HepG2 (cell line): ENCODE data around the gene PTRHD1. TPM values are rescaled to one million over a fixed set of nuclear protein-coding genes. Genes with fewer than 3 reads are reported as not detected.

ENCODE experiments used
- ARNTL ChIP-seq: sonication (generic); formaldehyde crosslinking; IDR thresholded peaks from 2 replicates; pipeline ENCODE4 v1.4.0; 2020; ENCODE audit warnings: mild to moderate bottlenecking, missing genetic modification reagents
- CTCF ChIP-seq: sonication (generic); formaldehyde crosslinking; IDR thresholded peaks from 2 replicates; pipeline ENCODE4 v1.5.0; 2020; ENCODE audit warnings: mild to moderate bottlenecking, missing genetic modification reagents, moderate library complexity
- NAIF1 ChIP-seq: sonication (generic); formaldehyde crosslinking; IDR thresholded peaks from 2 replicates; pipeline ENCODE4 v1.5.0; 2020; ENCODE audit warnings: mild to moderate bottlenecking, missing genetic modification reagents, borderline replicate concordance
- NR2F6 ChIP-seq, 2 experiments: IDR thresholded peaks; 2 replicates each; pipeline ENCODE4 v1.6.1; 2016; ENCODE audit warnings: antibody characterized with exemption in 1 of 2, mild to moderate bottlenecking in 1 of 2
- PCBP1 ChIP-seq: fragments of 200-400 bp; formaldehyde crosslinking; IDR thresholded peaks from 2 replicates; pipeline ENCODE4 v1.6.1; 2017; ENCODE audit warnings: mild to moderate bottlenecking, low read depth, low read length, borderline replicate concordance
- ZFY ChIP-seq: sonication (generic); formaldehyde crosslinking; IDR thresholded peaks from 2 replicates; pipeline ENCODE4 v1.4.0; 2020; ENCODE audit warnings: missing genetic modification reagents
- ZMYM4 ChIP-seq: sonication (generic); formaldehyde crosslinking; IDR thresholded peaks from 2 replicates; pipeline ENCODE4 v1.8.1; 2023; ENCODE audit warnings: mild to moderate bottlenecking, missing genetic modification reagents
- ZNF138 ChIP-seq: sonication (generic); formaldehyde crosslinking; IDR thresholded peaks from 2 replicates; pipeline ENCODE4 v1.5.0; 2020; ENCODE audit warnings: mild to moderate bottlenecking, low read depth, missing genetic modification reagents
- ZNF264 ChIP-seq: sonication (generic); formaldehyde crosslinking; IDR thresholded peaks from 2 replicates; pipeline ENCODE4 v1.4.0; 2020; ENCODE audit warnings: missing genetic modification reagents
- ZNF292 ChIP-seq: sonication (generic); formaldehyde crosslinking; IDR thresholded peaks from 2 replicates; pipeline ENCODE4 v1.8.1; 2022; ENCODE audit warnings: mild to moderate bottlenecking, low read depth, missing genetic modification reagents, borderline replicate concordance
- ZNF33B ChIP-seq: sonication (generic); formaldehyde crosslinking; IDR thresholded peaks from 2 replicates; pipeline ENCODE4 v1.5.1; 2020; ENCODE audit warnings: mild to moderate bottlenecking, missing genetic modification reagents
- ZNF484 ChIP-seq: sonication (generic); formaldehyde crosslinking; IDR thresholded peaks from 2 replicates; pipeline ENCODE4 v1.5.1; 2020; ENCODE audit warnings: mild to moderate bottlenecking, low read depth, missing genetic modification reagents, borderline replicate concordance
- ZNF577 ChIP-seq: sonication (generic); formaldehyde crosslinking; IDR thresholded peaks from 2 replicates; pipeline ENCODE4 v1.4.0; 2020; ENCODE audit warnings: mild to moderate bottlenecking, low read depth, missing genetic modification reagents, borderline replicate concordance
- polyA plus RNA-seq, 8 experiments: library from polyadenylated mRNA; depleted of rRNA in 3 of 8; stranded (reverse) in 7 of 8; unstranded in 1 of 8; fragments of >200 nt; fragmentation: Illumina TruSeq in 4 of 8; extraction: Trizol in 4 of 8; gene quantifications; 2 replicates each; pipeline versions ENCODE4 v1.2.1 to v1.2.3, GENCODE V29; 2011 to 2016; ENCODE audit warnings: low read depth in 4 of 8, missing spikeins in 1 of 8, mixed read lengths in 1 of 8; ENCODE audit not compliant: insufficient read depth in 1 of 8
- total RNA-seq, 5 experiments: library from RNA; depleted of rRNA; stranded (reverse); fragments of >200 nt; fragmentation: Illumina TruSeq; extraction: Trizol; gene quantifications; 2 replicates each; pipeline ENCODE4 v1.2.3, GENCODE V29; 2016; ENCODE audit warnings: low read depth in 1 of 5
- TF ChIP-seq, protein P1 (sequence below): sonication (generic); formaldehyde crosslinking; IDR thresholded peaks from 2 replicates; pipeline ENCODE4 v1.5.0; 2020; ENCODE audit warnings: missing genetic modification reagents, mild to moderate bottlenecking, borderline replicate concordance
- TF ChIP-seq, protein P2 (sequence below): sonication (generic); formaldehyde crosslinking; IDR thresholded peaks from 2 replicates; pipeline ENCODE4 v1.4.0; 2020; ENCODE audit warnings: missing genetic modification reagents, borderline replicate concordance
- TF ChIP-seq, protein P3 (sequence below), 2 experiments: sonication (generic) in 1 of 2; formaldehyde crosslinking in 1 of 2; IDR thresholded peaks; 2 replicates each; pipeline versions ENCODE4 v1.4.0 to v1.6.1; 2018 to 2020; ENCODE audit warnings: missing genetic modification reagents in 2 of 2, borderline replicate concordance in 1 of 2, low read depth in 1 of 2, mild to moderate bottlenecking in 1 of 2, missing biosample characterization in 1 of 2
- TF ChIP-seq, protein P4 (sequence below): sonication (generic); formaldehyde crosslinking; IDR thresholded peaks from 2 replicates; pipeline ENCODE4 v1.8.1; 2023; ENCODE audit warnings: mild to moderate bottlenecking, inconsistent platforms, moderate library complexity, missing genetic modification reagents, borderline replicate concordance

The PTRHD1 gene
- total and polyA plus RNA-seq, 2 of the 13 experiments (the other 11 are each of a cell fraction or from before 2014, with no cell fraction given) = 72.6 to 90.8 TPM

GRCh38 chr2:24827321-24828237 is 34.4 kb upstream of the PTRHD1 start (continued):
- TF ChIP-seq, protein P1, sequence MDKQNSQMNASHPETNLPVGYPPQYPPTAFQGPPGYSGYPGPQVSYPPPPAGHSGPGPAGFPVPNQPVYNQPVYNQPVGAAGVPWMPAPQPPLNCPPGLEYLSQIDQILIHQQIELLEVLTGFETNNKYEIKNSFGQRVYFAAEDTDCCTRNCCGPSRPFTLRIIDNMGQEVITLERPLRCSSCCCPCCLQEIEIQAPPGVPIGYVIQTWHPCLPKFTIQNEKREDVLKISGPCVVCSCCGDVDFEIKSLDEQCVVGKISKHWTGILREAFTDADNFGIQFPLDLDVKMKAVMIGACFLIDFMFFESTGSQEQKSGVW (CRISPR knock-in tag) = no peak
- no peak for TF ChIP-seq NAIF1 (CRISPR knock-in tag)
- peak; percentile 47; the same call in 1 of the 2 replicates for TF ChIP-seq ZNF138
- no peak; the same call in 1 of the 2 replicates for TF ChIP-seq ARNTL (CRISPR knock-in tag)
- no peak for TF ChIP-seq NR2F6 (IDR thresholded peaks at IDR 0.05)
- peak; percentile 7; the same call in 1 of the 2 replicates for TF ChIP-seq NR2F6 (CRISPR knock-in tag; IDR thresholded peaks at IDR 0.05)
- no peak for TF ChIP-seq ZNF484 (CRISPR knock-in tag)
- TF ChIP-seq ZMYM4 (CRISPR knock-in tag) = peak; percentile 53
- TF ChIP-seq, protein P2, sequence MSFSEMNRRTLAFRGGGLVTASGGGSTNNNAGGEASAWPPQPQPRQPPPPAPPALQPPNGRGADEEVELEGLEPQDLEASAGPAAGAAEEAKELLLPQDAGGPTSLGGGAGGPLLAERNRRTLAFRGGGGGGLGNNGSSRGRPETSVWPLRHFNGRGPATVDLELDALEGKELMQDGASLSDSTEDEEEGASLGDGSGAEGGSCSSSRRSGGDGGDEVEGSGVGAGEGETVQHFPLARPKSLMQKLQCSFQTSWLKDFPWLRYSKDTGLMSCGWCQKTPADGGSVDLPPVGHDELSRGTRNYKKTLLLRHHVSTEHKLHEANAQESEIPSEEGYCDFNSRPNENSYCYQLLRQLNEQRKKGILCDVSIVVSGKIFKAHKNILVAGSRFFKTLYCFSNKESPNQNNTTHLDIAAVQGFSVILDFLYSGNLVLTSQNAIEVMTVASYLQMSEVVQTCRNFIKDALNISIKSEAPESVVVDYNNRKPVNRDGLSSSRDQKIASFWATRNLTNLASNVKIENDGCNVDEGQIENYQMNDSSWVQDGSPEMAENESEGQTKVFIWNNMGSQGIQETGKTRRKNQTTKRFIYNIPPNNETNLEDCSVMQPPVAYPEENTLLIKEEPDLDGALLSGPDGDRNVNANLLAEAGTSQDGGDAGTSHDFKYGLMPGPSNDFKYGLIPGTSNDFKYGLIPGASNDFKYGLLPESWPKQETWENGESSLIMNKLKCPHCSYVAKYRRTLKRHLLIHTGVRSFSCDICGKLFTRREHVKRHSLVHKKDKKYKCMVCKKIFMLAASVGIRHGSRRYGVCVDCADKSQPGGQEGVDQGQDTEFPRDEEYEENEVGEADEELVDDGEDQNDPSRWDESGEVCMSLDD (CRISPR knock-in tag) = no peak
- TF ChIP-seq PCBP1 = no peak
- peak; percentile 15; the same call in 1 of the 2 replicates for TF ChIP-seq ZNF292 (CRISPR knock-in tag)
- TF ChIP-seq CTCF (CRISPR knock-in tag) = peak; percentile 99
- TF ChIP-seq, protein P3, sequence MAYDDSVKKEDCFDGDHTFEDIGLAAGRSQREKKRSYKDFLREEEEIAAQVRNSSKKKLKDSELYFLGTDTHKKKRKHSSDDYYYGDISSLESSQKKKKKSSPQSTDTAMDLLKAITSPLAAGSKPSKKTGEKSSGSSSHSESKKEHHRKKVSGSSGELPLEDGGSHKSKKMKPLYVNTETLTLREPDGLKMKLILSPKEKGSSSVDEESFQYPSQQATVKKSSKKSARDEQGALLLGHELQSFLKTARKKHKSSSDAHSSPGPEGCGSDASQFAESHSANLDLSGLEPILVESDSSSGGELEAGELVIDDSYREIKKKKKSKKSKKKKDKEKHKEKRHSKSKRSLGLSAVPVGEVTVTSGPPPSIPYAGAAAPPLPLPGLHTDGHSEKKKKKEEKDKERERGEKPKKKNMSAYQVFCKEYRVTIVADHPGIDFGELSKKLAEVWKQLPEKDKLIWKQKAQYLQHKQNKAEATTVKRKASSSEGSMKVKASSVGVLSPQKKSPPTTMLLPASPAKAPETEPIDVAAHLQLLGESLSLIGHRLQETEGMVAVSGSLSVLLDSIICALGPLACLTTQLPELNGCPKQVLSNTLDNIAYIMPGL (CRISPR knock-in tag; IDR thresholded peaks at IDR 0.05; ENCODE audit: borderline replicate concordance in 1 of 2, low read depth in 1 of 2) = peak; percentile 78 to 89
- TF ChIP-seq, protein P4, sequence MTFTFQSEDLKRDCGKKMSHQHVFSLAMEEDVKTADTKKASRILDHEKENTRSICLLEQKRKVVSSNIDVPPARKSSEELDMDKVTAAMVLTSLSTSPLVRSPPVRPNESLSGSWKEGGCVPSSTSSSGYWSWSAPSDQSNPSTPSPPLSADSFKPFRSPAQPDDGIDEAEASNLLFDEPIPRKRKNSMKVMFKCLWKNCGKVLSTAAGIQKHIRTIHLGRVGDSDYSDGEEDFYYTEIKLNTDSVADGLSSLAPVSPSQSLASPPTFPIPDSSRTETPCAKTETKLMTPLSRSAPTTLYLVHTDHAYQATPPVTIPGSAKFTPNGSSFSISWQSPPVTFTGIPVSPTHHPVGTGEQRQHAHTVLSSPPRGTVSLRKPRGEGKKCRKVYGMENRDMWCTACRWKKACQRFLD (CRISPR knock-in tag) = 0 out of 2 replicates have a peak, but pooled peaks have one; percentile 50
- TF ChIP-seq ZNF264 (CRISPR knock-in tag) = no peak
- no peak for TF ChIP-seq ZNF577 (CRISPR knock-in tag)
- peak; percentile 66; the same call in 1 of the 2 replicates for TF ChIP-seq ZNF33B (CRISPR knock-in tag)
- TF ChIP-seq ZFY (CRISPR knock-in tag) = peak; percentile 30; the same call in 1 of the 2 replicates
